GM21717 (cell line): ENCODE data around the gene C3orf20.

Experiments
- ATAC-seq: cut with Tn5 transposase; IDR thresholded peaks from one replicate; pipeline ENCODE4 v1.9.1; 2021; ENCODE audit warnings: mild to moderate bottlenecking, moderate library complexity; ENCODE audit not compliant: unreplicated experiment

Gene C3orf20

DNA sequence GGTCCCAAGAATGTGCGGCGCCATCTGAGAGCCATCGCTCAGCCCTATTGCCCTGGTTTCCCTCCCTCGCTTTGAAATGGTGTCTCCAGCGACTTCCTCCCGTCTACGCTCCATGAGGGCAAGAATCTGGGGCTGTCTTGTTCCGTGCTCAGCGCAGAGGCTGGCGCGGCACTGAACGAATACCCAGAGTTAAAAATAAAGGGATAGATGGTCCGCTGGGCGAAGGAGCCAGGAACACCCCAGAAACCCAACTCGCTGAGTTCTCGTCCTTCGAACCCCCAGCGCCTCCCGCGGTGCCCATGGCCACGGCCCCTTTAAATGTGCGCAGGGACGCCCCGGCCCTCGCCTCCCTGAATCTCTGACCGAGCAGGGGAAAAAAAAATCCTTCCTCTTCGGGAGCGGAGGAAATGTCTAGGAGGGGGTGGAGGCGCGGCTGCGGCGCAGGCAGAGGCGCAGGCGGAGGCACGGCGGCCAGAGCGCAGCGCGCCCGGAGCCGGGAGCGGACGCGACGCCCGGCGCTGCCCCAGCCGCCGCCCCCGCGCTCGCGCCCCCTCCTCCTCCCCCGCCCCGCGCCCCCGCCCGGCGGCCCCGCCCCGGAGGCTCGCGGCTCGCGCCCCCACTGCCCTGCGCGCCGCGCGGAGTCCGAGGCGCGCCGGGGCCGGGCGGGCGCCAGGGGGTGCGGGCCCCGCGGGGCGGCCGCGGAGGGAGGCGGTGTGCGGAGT, 135.3 kb downstream of the C3orf20 start:
- ATAC-seq, result no peak

DNA sequence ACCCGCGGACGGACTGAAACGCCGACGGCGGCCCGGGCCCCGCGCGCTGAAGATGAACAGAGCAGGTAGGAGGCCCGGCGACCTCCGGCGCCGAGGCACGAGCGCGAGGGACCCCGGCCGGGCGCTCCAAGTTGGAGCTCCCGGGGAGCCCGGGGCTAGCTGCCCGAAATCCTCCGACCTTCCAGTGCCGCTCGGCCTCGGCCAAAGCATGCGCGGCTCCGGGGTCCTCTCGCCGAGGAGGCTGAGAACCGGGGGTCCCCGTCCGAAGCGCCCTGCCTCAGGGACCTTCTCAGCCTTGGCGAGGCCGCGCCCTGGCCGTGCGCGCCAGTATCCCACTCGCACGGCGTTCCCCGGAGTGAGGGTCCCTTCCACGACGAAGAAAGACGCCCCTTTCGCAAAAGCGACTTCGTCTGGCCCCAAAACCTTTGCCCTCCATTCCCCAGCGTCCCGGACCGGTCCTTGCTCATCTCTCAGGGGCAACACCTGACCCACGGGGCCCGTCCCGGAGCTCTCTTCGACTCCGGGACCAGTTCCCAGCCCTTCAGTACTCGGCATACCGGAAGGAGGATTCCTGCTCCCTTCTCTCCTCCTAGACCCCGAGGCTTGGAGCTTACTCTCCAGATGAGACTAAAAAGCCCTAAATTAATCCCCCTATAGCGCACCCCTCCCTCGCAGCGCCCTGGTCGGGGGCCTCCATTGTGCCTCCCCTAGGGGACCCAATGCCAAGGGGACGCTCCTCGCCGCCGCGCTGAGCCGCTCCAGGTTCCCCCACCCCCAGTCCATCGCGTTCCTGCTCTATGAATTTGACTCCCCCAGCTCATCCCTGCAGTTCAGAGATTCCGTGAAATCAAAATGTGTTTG, 136.1 kb downstream of the C3orf20 start:
- ATAC-seq, result no peak

DNA sequence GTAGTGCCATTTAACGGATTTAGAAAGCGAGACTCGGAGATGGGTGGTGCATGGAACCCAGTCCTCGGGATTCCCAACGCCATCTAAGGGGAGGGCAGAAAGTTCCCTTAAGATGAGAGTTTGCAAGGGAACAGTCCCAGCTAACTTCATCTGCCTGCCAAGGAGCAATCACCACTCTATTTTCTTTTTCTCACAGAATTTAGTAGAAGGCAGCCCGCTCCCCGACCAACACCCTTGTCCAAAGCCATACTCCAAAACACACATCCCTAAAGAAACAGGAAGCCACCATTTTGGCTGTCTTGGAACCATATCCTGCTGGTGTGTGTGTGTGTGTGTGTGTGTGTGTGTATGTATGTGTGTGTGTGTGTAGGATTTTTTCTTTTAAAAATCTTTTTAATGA, 136.7 kb downstream of the C3orf20 start:
- no peak for ATAC-seq

DNA sequence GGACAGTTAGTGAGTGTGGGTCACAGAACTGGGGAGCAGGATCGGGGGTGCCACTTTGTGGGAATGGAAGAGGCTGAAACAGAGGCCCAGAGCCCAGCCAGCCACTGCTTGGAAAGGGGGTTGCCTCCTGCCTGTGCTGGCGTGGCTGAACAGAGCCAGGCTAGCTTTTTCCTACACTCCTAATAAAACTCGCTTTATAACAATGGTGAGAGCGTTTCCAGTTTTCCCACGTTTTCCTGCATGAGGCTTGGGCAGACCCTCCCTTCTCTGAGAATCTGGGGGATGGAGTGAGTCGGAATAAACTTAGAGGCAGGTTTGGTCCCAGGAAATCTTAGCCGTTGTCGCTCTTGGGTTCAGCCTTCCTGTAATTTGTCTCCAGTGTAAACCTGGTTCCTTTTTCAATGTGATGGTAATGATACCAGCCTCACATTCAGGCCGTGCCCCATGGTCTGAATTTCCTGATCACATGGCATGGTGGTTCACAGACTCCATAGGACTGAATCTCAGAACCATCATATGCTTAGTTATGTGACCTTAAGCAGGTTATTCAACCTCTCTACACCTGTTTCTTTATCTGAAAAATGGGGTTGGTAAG, 137.4 kb downstream of the C3orf20 start:
- ATAC-seq, result no peak

DNA sequence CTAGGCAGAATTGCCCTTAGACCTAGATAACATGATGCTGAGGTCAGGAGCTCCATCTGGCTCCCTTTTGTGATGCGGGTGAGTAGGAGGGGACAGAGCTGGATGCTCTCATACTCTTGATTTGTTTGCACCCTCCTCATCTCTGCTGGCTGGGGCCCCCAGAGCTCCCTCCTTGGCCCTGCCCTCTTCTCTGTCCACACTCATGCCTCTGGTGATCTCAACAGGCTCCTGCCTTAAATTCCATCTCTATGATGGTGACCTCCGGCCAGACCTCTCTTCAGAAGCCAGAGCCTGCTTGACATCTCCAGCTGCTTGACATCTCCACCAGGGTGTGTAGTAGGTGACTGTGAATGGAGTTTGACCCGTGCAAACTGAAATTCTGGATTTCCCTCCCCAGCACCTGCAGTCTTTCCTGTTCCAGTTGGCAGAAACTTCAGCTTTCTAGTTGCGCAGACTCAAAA, 139.5 kb downstream of the C3orf20 start:
- no peak for ATAC-seq

DNA sequence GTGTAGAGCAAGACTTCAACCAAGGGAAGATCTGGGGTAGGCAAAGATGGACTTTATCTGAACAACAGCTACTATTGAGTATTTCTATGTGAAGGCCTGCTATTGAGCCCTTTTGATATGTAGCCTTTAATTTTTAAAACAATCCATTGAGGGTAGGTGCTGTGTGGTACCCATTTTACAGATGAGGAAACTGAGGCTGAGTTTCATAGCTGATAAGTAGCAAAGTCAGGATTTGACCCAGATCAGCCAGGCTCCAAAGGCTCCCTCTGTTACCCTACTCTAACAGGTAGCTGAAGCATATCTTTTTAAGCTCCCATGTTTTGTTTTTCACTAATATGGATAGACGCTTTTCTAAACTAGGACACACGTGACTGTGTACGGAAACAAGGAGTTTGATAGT, 141.4 kb downstream of the C3orf20 start:
- no peak for ATAC-seq

DNA sequence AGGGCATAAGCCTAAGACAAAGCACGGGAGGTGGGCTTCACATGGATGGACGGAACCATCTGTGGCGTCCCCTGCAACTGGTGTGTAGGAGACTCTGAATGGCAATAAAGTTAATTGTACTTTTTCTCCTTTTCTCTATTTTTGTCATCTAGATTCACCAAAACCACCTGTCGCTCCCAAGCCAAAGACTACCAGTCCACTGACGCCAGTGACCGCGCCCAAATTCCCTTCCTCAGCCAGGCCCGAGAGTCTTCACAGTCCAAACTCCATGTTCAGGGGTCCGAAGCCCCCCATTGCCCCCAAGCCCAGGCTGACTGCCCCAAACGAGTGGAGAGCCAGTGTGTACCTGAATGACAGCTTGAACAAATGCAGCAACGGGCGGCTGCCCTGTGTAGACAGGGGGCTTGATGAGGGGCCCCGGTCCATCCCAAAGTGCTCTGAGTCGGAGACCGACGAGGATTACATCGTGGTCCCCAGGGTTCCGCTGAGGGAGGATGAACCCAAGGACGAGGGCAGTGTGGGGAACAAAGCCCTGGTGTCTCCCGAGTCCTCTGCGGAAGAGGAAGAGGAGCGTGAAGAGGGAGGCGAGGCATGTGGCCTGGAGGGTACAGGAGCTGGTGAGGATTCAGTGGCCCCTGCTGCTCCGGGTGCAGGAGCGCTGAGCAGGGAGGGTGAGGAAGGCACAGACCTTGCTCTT, 144.0 kb downstream of the C3orf20 start, which contains the start of gene FGD5:
Gene FGD5, plus strand, starts transcription at position 159 of the 697 bp plus-strand sequence. Its CDS starts 110 bp downstream, at position 269.
- no peak for ATAC-seq

DNA sequence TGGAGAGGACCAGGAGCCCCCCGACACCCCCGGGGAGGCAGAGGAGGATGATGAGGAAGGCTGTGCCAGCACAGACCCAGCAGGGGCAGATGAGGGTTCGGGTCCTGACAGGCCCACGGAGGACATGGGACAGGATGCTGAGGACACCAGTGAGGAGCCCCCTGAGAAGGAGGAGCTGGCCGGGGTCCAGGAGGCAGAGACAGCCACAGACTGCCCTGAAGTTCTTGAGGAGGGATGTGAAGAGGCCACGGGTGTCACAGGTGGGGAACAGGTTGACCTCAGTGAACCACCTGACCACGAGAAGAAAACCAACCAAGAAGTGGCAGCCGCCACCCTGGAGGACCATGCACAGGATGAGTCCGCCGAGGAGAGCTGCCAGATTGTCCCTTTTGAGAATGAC, 144.7 kb downstream of the C3orf20 start:
- no peak for ATAC-seq

DNA sequence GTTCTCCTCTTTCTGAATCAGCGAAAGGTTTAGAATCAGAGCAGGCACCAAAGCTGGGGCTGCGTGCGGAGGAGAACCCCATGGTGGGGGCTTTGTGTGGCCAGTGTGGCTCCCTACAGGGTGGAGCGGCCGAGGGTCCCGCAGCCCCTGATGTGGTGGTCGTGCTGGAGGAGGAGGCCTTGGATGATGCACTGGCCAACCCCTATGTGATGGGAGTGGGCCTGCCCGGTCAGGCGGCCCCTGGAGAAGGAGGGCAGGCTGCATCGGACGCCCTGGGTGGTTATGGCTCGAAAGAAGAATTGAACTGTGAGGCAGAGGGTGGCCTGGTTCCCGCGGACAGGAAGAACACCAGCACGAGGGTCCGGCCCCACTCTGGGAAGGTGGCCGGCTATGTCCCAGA, 145.2 kb downstream of the C3orf20 start:
- ATAC-seq, result no peak

DNA sequence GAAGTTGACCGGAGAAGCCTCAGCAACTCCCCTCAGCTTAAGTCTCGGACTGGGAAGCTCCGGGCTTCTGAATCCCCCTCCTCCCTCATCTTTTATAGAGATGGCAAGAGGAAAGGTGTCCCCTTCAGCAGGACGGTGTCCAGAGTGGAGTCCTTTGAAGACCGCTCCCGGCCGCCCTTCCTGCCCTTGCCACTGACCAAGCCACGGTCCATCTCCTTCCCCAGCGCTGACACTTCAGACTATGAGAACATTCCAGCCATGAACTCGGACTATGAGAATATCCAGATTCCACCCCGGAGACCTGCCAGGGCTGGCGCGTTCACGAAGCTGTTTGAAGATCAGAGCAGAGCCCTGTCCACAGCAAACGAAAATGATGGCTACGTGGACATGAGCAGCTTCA, 146.2 kb downstream of the C3orf20 start:
- no peak for ATAC-seq

DNA sequence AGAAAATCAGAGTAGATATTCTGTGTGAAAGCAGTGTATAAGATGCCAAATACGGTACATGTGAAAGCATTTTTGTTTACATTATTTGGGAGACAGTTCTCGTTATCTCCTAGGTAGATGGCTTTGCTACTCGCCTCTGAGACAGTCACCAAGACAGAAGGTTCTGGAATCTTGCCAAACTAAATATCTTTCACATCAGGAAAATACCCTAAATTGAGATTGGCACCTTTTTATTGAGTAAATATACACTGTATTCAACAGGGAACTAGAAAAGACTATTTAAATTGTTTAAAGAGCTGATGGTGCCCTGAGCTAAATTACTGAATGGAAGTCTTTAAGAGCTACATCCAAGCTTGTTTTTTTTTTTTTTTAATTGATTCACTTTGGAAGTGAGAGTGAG, 147.2 kb downstream of the C3orf20 start:
- ATAC-seq, result no peak
